ENCODE data around the gene SMARCB1.

Gene SMARCB1

GRCh38 chr22:23786752-23787599 lies at the start of gene SMARCB1:
TSS of gene SMARCB1 (plus strand) at chr22:23786966. CDS start at chr22:23787170, 204 bp downstream.
- DNase-seq (ENCODE audit: low read depth in 2 of 3, low spot score in 2 of 3): peak; percentile 80 to 91 (median 91)

DNA sequence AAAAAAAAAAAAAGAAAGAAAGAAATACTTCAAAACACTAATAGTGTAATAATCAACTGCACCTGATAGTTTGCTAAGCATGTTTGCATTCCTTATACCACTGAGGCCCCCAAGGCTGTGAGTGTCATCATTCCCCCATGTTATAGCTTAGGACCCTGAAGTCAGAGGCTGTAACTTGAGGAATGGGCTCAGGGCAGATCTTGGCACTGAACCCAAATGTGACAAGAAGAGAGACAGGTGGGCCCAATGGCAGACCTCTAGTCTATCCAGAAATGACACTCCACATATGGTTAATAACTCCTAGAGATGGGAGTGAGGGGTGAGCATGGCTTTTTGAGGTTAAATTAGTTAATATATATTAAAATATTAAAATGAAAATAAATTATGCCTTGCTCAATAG lies 49.1 kb upstream of the SMARCB1 start:
- no peak for DNase-seq (ENCODE audit: low read depth in 2 of 3, low spot score in 2 of 3)

- no peak for DNase-seq (ENCODE audit: low read depth in 2 of 3, low spot score in 2 of 3)
These were observed 44.1 kb upstream of the SMARCB1 start for GRCh38 chr22:23742505-23743264.

DNA sequence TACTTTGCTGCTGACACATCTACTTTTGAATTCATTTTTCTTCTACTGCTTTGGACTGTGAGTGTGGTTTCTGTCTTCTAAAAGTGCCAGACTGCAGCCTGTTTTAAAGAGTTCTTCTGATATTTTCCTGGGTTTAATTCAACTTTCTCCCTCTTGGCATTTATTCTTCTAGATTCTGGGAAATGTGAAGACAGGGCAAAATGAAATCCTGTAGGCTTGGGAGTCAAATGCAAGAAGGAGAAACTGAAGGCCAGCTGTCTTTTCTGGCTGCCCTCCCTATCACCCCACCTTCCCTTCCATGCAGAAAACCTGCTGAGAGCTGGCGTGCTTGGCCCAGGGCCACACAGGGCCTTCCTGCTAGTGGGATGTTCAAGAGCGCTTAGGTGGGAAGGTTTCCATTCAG lies 43.5 kb upstream of the SMARCB1 start:
- no peak for DNase-seq (ENCODE audit: low read depth in 2 of 3, low spot score in 2 of 3)

GRCh38 chr22:23744001-23744400 lies 42.8 kb upstream of the SMARCB1 start:
- DNase-seq (ENCODE audit: low read depth in 2 of 3, low spot score in 2 of 3): no peak

DNA sequence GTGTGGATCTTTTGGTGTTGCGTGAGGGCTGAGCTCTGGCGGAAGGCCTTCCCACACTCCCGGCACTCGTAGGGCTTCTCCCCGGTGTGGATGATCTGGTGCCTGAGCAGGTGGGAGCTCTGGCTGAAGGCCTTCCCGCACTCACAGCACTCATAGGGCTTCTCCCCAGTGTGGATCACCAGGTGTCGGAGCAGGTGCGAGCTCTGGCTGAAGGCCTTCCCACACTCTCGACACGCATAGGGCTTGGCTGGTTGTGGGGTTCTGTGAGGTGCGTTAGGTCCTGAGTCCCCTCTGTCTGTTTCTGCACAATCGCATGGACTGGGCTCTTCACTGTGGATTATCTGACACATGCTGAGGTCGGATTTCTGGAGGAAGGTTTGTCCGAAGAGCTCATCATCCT lies 42.3 kb upstream of the SMARCB1 start:
- DNase-seq (ENCODE audit: low read depth in 2 of 3, low spot score in 2 of 3): no peak

DNA sequence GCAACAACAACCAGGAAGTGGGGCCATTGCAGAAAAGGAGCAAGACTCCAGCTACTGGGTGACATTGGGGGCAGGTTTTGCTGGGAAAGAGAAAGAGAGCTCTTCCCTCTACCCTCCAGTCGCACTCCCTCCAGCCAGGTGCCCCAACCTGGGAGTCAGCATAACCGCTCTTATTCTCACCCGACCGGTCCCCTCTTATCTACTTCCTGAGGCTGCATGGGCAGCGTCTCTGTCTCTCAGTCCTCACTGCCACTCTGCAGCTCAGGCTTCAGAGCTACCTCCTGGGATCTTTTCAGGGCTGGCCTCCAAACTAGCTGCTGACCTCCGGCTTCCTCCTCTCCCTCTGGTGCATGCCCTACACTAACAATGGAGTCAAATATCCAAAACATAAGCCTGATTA lies 41.0 kb upstream of the SMARCB1 start:
- DNase-seq (ENCODE audit: low read depth in 2 of 3, low spot score in 2 of 3): no peak

GRCh38 chr22:23749841-23750301 lies 36.9 kb upstream of the SMARCB1 start:
- no peak for DNase-seq (ENCODE audit: low read depth in 2 of 3, low spot score in 2 of 3)

GRCh38 chr22:23750367-23750713 lies 36.4 kb upstream of the SMARCB1 start:
- no peak for DNase-seq (ENCODE audit: low read depth in 2 of 3, low spot score in 2 of 3)

GRCh38 chr22:23750714-23751440 lies 35.9 kb upstream of the SMARCB1 start, which contains the start of gene ZNF70:
TSS of gene ZNF70 (minus strand) at chr22:23751112. CDS start at chr22:23745140, 5,972 bp downstream.
- DNase-seq (ENCODE audit: low read depth in 2 of 3, low spot score in 2 of 3): peak; percentile 58 to 77 (median 71)

DNA sequence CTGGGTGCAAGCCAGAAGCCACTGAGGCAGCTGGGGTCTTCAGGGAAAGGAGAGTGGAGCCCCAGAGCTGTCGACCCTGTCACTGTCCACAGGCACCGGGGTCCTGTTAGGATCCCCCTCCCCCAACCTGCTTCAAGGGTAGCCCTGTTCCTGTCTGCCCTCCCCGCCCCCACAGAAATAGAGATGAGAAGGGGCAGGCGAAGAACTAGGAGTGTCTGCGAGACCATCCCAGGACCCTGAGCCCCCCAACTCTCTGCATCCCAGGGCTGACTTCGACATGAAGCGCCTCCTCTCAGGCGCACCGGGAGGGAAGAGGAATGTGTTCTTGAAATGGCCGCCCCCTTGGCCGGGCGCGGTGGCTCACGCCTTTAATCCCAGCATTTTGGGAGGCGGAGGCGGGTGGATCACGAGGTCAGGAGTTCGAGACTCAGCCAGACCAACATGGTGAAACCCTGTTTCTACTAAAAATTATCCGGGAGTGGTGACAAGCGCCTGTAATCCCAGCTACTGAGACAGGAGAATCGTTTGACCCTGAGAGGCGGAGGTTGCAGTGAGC lies 35.2 kb upstream of the SMARCB1 start:
- no peak for DNase-seq (ENCODE audit: low read depth in 2 of 3, low spot score in 2 of 3)

DNA sequence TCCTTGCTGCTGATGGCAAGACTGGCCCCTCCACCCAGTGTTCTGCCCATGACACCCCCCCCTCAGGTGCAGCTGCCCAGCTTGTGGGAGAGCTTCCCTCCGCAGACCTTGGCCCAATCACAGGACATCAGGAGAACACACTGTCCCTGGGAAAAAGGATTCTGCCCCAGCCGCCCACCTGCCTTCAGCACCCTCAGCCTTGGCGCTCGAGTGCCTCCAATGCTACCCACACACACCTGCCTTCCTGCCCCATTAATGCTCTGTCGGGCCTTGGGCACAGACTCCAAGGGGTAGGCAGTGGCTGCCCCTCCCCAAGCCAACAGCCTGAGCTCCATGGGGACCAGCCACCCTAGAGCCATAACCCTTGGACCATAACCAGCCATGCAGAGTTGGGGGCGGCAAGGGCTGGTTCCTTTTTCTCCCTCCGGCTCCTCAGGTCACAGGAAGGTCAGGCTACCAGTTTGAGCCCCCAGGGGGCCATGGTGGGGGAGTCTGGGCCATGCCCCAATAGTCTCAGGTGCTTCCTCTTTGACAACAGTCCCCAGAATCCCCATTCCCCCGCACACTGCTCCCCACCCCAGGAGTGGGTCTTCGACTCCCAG lies 34.6 kb upstream of the SMARCB1 start:
- no peak for DNase-seq (ENCODE audit: low read depth in 2 of 3, low spot score in 2 of 3)

DNA sequence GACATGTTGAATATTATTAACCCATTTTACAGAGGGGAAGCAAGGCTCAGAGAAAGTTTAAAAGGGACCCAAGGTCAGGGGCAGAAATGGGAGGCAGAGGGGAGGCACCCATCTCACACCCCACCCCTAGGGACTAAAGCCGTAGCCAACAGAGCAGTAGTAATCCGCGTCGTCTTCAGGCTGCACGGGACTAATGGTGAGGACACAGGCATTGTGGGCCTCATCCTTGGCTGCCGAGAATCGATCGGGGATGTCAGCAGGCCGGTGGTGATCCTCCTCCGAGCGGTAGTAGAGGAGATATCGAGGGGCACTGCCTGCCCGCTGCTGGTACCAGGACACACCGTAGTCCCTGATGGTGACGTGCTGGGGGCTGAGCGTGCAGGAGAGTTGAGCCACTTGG lies 34.0 kb upstream of the SMARCB1 start:
- DNase-seq (ENCODE audit: low read depth in 2 of 3, low spot score in 2 of 3): no peak

GRCh38 chr22:23753385-23753784 lies 33.4 kb upstream of the SMARCB1 start:
- DNase-seq (ENCODE audit: low read depth in 2 of 3, low spot score in 2 of 3): no peak

DNA sequence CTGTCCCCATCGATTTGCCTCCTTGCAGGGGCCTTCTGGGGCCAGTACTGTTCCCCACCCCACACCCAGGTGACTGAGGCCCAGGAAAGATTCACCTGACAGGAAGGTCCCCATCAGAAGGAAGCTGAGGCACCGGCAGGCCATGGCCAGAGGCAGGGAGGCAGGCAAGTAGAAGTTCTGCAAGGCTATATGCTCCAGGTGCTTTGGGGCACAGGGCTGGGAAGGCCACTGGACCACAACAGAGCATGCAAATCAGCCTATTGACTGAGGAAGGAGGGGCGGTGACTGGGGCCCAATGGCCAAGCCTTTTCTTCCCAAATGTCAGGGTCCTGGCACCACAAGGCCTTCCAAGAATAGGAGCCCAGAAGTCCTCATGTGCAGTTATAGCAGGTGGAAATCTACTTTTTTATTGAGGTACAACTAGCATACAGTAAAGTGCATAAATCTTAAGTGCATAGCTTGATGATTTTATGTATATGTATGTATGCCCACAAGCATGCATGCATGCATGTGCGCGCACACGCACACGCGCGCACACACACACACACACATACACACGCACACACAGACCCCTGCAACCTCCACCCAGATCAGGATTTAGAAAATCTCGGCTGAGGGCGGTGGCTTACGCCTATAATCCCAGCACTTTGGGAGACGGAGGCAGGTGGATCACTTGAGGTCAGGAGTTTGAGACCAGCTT lies 32.4 kb upstream of the SMARCB1 start, which contains the start of gene VPREB3:
VPREB3 (minus strand) TSS at position 206 of the 700 bp plus-strand sequence; CDS start at position 144, 62 bp downstream.
- no peak for DNase-seq (ENCODE audit: low read depth in 2 of 3, low spot score in 2 of 3)

- DNase-seq (ENCODE audit: low read depth in 2 of 3, low spot score in 2 of 3): no peak
These were observed 31.7 kb upstream of the SMARCB1 start for GRCh38 chr22:23754980-23755636.

DNA sequence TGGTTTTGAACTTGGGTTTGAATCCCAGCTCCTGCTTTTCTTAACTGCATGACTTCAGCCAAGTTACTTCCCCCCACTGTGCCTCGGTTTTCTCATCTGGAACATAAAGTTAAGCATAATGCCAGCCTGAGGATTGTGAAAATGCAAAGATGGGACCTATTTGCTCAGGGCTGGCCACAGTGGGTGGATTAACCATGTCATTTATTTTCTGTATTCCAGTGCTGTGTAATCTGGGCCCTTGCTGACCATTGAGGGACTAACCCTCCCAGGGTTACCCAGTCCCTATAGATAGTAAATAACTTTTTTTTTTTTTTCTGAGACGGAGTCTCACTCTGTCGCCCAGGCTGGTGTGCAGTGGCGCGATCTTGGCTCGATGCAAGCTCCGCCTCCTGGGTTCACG lies 31.1 kb upstream of the SMARCB1 start:
- no peak for DNase-seq (ENCODE audit: low read depth in 2 of 3, low spot score in 2 of 3)

DNA sequence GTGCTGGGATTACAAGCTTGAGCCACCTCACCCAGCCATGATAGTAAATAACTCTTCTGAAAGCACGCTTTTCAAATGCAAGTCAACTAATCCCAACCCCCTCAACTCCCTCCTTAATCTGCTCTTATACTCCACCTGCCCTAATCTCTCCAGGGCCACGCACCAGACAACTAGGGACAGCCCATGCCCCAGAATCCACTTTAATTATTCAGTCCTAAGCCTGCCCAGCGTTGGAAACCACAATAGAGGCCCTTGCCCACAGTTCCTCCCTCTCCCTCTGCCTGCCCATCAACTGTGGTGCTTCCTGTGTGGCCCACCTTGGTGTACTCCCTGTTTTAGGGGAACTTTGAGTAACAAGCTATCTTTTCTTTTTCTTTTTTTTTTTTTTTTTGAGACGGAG lies 29.9 kb upstream of the SMARCB1 start:
- no peak for DNase-seq (ENCODE audit: low read depth in 2 of 3, low spot score in 2 of 3)

- no peak for DNase-seq (ENCODE audit: low read depth in 2 of 3, low spot score in 2 of 3)
These were observed 27.2 kb upstream of the SMARCB1 start for GRCh38 chr22:23759566-23759965.

DNA sequence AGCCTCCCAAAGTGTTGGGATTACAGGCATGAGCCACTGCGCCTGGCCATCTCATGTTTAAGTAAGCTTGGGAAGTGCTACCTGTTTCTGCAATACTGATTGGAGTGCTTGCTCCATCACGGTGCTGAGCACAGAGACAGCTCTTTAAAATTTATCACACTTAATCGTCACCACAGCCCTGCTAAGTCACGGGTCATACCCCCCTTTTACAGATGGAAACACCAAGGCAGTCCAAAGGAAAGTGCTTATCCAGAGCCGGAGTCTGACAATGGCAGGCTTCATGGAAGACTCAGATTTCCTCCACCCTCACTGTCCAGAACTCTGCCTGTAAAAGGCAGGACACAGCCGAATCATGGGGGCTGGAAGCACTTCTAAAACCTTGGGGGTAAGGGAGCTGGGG lies 26.7 kb upstream of the SMARCB1 start:
- no peak for DNase-seq (ENCODE audit: low read depth in 2 of 3, low spot score in 2 of 3)
